Measurements from ENCODE around the gene CFAP410. TPM values are rescaled to one million over a fixed set of nuclear protein-coding genes. Genes with fewer than 3 reads are reported as not detected.
"Not testable (repeated sequence)": the region's sequence is repeated elsewhere in the genome, so short reads cannot be mapped to it uniquely, and the experiment has no call there.

Gene CFAP410
- total RNA-seq, 1 donor from 2014 or later: 23.9 TPM

- H3K36me3 Mint-ChIP-seq (ENCODE audit: low read depth): no peaks in the 10 kb centered on the region
- no peak overlapping the region for H3K27ac Mint-ChIP-seq (ENCODE audit: unreplicated experiment)
- no peaks in the 10 kb centered on the region for H3K27me3 Mint-ChIP-seq (ENCODE audit: low read depth)
- no peaks in the 10 kb centered on the region for H3K4me1 Mint-ChIP-seq
- DNase-seq (ENCODE audit: low read depth, low spot score): no peak
- H3K4me3 Mint-ChIP-seq: no peak overlapping the region
- no peaks in the 10 kb centered on the region for H3K9me3 Mint-ChIP-seq
- no peak for TF ChIP-seq CTCF (conservative IDR thresholded peaks at IDR 0.05)
Observed at GRCh38 chr21:44286716-44287632, 52.2 kb downstream of the CFAP410 start.

- H3K9me3 Mint-ChIP-seq: no peaks in the 10 kb centered on the region
- no peak overlapping the region for H3K4me3 Mint-ChIP-seq
- no peak for DNase-seq (ENCODE audit: low read depth, low spot score)
- no peak for TF ChIP-seq CTCF (conservative IDR thresholded peaks at IDR 0.05)
- H3K27ac Mint-ChIP-seq (ENCODE audit: unreplicated experiment): no peak overlapping the region
- H3K36me3 Mint-ChIP-seq (ENCODE audit: low read depth): no peaks in the 10 kb centered on the region
- no peaks in the 10 kb centered on the region for H3K4me1 Mint-ChIP-seq
- no peaks in the 10 kb centered on the region for H3K27me3 Mint-ChIP-seq (ENCODE audit: low read depth)
Observed at GRCh38 chr21:44286086-44286715, 53.0 kb downstream of the CFAP410 start.

- no peak for DNase-seq (ENCODE audit: low read depth, low spot score)
- Mint-ChIP-seq H3K27me3 (ENCODE audit: low read depth) (no peaks in the 10 kb centered on the region), H3K4me1 (no peaks in the 10 kb centered on the region), H3K4me3 (no peak within 1 kb of the TSS), H3K36me3 (ENCODE audit: low read depth) (no peaks in the 10 kb centered on the region), H3K9me3 (no peaks in the 10 kb centered on the region), H3K27ac (ENCODE audit: unreplicated experiment) (no peak within 1 kb of the TSS)
- no peak for TF ChIP-seq CTCF (conservative IDR thresholded peaks at IDR 0.05)
Observed at GRCh38 chr21:44285138-44285992, 53.8 kb downstream of the CFAP410 start, which contains the start of gene AIRE. Gene AIRE (plus strand): TSS chr21:44285876. CDS start chr21:44286007, 131 bp downstream.

- H3K4me3 Mint-ChIP-seq: no peak overlapping the region
- DNase-seq (ENCODE audit: low read depth, low spot score): no peak
- H3K9me3 Mint-ChIP-seq: no peaks in the 10 kb centered on the region
- no peaks in the 10 kb centered on the region for H3K36me3 Mint-ChIP-seq (ENCODE audit: low read depth)
- no peaks in the 10 kb centered on the region for H3K27me3 Mint-ChIP-seq (ENCODE audit: low read depth)
- H3K27ac Mint-ChIP-seq (ENCODE audit: unreplicated experiment): peak overlapping the region; percentile 43
- no peaks in the 10 kb centered on the region for H3K4me1 Mint-ChIP-seq
- no peak for TF ChIP-seq CTCF (conservative IDR thresholded peaks at IDR 0.05)
Observed at GRCh38 chr21:44283948-44284347, 55.2 kb downstream of the CFAP410 start.

- not testable (repeated sequence) for H3K36me3 Mint-ChIP-seq (ENCODE audit: low read depth); H3K9me3 Mint-ChIP-seq; DNase-seq (ENCODE audit: low read depth, low spot score); H3K4me3 Mint-ChIP-seq; H3K4me1 Mint-ChIP-seq; H3K27me3 Mint-ChIP-seq (ENCODE audit: low read depth)
- peak overlapping the region; percentile 43 for H3K27ac Mint-ChIP-seq (ENCODE audit: unreplicated experiment)
Observed at GRCh38 chr21:44283211-44283785, 55.9 kb downstream of the CFAP410 start.

Data from neural crest cell (in vitro differentiated cells).